Psoas muscle (tissue), 8 donors: ENCODE measurements around the gene CDS2. TPM values are rescaled to one million over a fixed set of nuclear protein-coding genes. Genes with fewer than 3 reads are reported as not detected.

Experiments
- ATAC-seq, 4 donors: fragments of 200-7000 bp; cut with Tn5 transposase; one replicate each; pipeline ENCODE4 v1.9.1; 2020; ENCODE audit warnings: moderate library complexity in 3 of 4, mild to moderate bottlenecking in 2 of 4
- DNase-seq, 2 donors: peaks; one replicate each; pipeline ENCODE4 v3.0.0-alpha.2; 2020
- H3K27ac ChIP-seq: fragments of 200-600 bp; one replicate; pipeline ENCODE4 v1.8.0; 2022
- H3K27me3 ChIP-seq, 3 donors: fragments of 200-600 bp in 1 of 3; one replicate each; pipeline versions ENCODE4 v1.6.1 to v1.8.0; 2013 to 2022; ENCODE audit warnings: low read length in 2 of 3, mild to moderate bottlenecking in 2 of 3, moderate library complexity in 1 of 3; ENCODE audit not compliant: insufficient read depth in 3 of 3
- H3K36me3 ChIP-seq, 2 donors: fragments of 200-600 bp in 1 of 2; one replicate each; pipeline versions ENCODE4 v1.6.1 to v1.8.0; 2013 to 2022; ENCODE audit warnings: low read depth in 1 of 2, mild to moderate bottlenecking in 1 of 2, moderate library complexity in 1 of 2; ENCODE audit not compliant: insufficient read depth in 1 of 2
- H3K4me1 ChIP-seq: fragments of 200-600 bp; one replicate; pipeline ENCODE4 v1.8.0; 2022
- H3K4me3 ChIP-seq: fragments of 200-600 bp; one replicate; pipeline ENCODE4 v1.8.0; 2022; ENCODE audit warnings: mild to moderate bottlenecking
- H3K9me3 ChIP-seq: fragments of 200-600 bp; one replicate; pipeline ENCODE4 v1.8.0; 2022
- WGBS, 3 donors: extraction: QIAGEN DNeasy Blood & Tissue Kit; methylation state at CpG; one replicate each; pipeline versions ENCODE4 v1.1.6 to v1.1.7; 2013; 5-methylcytosine and 5-hydroxymethylcytosine counted together
- intact Hi-C, 2 donors: fragments of 100-400 bp; cut with DNase I; formaldehyde crosslinking; loops; one replicate each; pipeline versions ENCODE4 v1.11.0 to v1.14.2; 2022
- polyA plus RNA-seq, 3 donors: library from polyadenylated mRNA; stranded (reverse); fragments of 200-250 nt; gene quantifications; one replicate each; pipeline ENCODE4 v1.2.3, GENCODE V29; 2013
- total RNA-seq, 4 donors: library from RNA; stranded (reverse); fragmentation: NEBNext Ultra II Directional in 2 of 4; extraction: Animal tissue kit (Norgen Biotek cat#: 25700) in 2 of 4; gene quantifications; one replicate each; pipeline versions ENCODE4 v1.2.1 to v1.2.4, GENCODE V29; 2021 to 2023
- TF ChIP-seq, protein P1 (sequence below): fragments of 200-600 bp; IDR thresholded peaks from one replicate; pipeline ENCODE4 v1.8.0; 2022; ENCODE audit warnings: antibody characterized with exemption
- donor health status: healthy with polysubstance abuse.
- donor health status: DM: no; HTN: no; CAD: no; lungs with moderate emphysema.
- donor health status: Bipolar disorder and iron deficiency.
- donor health status: healthy.
- donor health status: DM: yes; HTN: yes; CAD: no.
- donor health status: DM: no; HTN: no; CAD: no.
- donor health status: DM: no; HTN: no; CAD: no.
- donor health status: DM: yes; HTN: yes; CAD: no.

CDS2 gene
- total and polyA plus RNA-seq, 7 donors = 8.0 to 34.1 (median 19.5) TPM

DNA sequence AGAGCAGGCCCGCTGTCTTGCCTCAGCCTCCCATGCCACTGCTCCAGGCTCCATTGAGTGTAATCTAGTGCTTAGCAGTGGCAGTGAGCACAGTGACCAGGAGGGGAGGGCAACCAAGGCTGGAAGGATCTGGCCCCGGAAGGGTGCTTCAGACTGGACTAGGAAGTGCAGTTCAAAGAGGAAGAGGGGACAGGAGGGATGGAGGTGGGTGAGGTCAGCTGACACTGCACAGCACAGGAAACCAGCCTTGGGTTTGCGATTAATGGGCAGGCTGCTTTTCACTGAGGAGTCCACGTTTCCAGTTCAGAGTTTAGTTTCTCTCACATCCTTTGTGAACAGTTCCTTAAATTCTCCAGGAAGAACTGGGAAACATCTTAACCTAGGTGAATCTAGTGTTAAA lies 46.9 kb downstream of the CDS2 start:
- no peaks in the 10 kb centered on the region for H3K27me3 ChIP-seq
- H3K9me3 ChIP-seq = no peaks in the 10 kb centered on the region
- H3K4me3 ChIP-seq = no peak overlapping the region
- DNase-seq (no peak), ATAC-seq (no peak)
- no peak overlapping the region for H3K27ac ChIP-seq
- TF ChIP-seq, protein P1, sequence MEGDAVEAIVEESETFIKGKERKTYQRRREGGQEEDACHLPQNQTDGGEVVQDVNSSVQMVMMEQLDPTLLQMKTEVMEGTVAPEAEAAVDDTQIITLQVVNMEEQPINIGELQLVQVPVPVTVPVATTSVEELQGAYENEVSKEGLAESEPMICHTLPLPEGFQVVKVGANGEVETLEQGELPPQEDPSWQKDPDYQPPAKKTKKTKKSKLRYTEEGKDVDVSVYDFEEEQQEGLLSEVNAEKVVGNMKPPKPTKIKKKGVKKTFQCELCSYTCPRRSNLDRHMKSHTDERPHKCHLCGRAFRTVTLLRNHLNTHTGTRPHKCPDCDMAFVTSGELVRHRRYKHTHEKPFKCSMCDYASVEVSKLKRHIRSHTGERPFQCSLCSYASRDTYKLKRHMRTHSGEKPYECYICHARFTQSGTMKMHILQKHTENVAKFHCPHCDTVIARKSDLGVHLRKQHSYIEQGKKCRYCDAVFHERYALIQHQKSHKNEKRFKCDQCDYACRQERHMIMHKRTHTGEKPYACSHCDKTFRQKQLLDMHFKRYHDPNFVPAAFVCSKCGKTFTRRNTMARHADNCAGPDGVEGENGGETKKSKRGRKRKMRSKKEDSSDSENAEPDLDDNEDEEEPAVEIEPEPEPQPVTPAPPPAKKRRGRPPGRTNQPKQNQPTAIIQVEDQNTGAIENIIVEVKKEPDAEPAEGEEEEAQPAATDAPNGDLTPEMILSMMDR = no peak
- H3K36me3 ChIP-seq = peaks cover 0 to 45% of the 10 kb centered on the region in 2 donors
- intact Hi-C loops = loop anchor here (5.0 kb wide), 2 partner anchors 46 to 51 kb away; partner anchors contain the start of gene CDS2 (in 1 of the 2)
- peaks cover 53% of the 10 kb centered on the region for H3K4me1 ChIP-seq
- WGBS, 3 donors = 74 to 84% (median 76%) methylated on average over 4 of the region's 4 CpGs

- Histone ChIP-seq H3K27ac (no peak overlapping the region), H3K36me3 (peaks cover 4 to 73% of the 10 kb centered on the region in 2 donors)
These were observed 50.3 kb downstream of the CDS2 start for GRCh38 chr20:5177071-5177470.

DNA sequence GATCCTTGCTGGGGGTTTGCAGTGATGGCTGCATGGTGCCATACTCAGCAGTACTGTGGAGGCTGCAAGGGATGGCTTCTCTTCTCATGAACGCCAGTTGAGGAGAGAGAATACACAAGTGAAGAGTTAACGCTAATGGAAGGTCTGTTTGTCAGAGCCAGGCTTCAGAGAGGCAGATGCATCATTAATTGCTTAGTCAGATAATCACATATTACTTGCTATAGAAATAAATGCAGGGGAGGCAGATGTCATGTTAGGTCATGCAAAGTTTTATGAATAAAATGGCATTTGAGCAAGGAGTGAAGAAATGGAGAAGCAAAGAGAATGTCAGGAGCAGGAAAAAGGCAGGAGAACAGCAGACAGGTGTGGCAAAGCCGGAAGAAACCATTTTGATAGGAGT lies 51.2 kb downstream of the CDS2 start:
- intact Hi-C loops = no loop called here
- ATAC-seq (no peak), DNase-seq (no peak)
- no peak overlapping the region for H3K4me3 ChIP-seq
- H3K9me3 ChIP-seq = no peaks in the 10 kb centered on the region
- peaks cover 4 to 82% of the 10 kb centered on the region in 2 donors for H3K36me3 ChIP-seq
- peaks cover 17% of the 10 kb centered on the region for H3K4me1 ChIP-seq
- WGBS, 3 donors = 82 to 89% (median 84%) methylated on average over 3 of the region's 3 CpGs
- TF ChIP-seq, protein P1 = no peak
- no peaks in the 10 kb centered on the region for H3K27me3 ChIP-seq
- H3K27ac ChIP-seq = no peak overlapping the region

More at GRCh38 chr20:5177071-5177470, 50.3 kb downstream of the CDS2 start:
- DNase-seq (no peak), ATAC-seq (no peak)
- H3K4me3 ChIP-seq = no peak overlapping the region
- 91 to 95% (median 92%) methylated on average over 6 of the region's 6 CpGs for WGBS, 3 donors
- H3K4me1 ChIP-seq = peaks cover 20% of the 10 kb centered on the region
- H3K9me3 ChIP-seq = no peaks in the 10 kb centered on the region
- H3K27me3 ChIP-seq = no peaks in the 10 kb centered on the region
- TF ChIP-seq, protein P1 = no peak
- intact Hi-C loops = no loop called here

DNA sequence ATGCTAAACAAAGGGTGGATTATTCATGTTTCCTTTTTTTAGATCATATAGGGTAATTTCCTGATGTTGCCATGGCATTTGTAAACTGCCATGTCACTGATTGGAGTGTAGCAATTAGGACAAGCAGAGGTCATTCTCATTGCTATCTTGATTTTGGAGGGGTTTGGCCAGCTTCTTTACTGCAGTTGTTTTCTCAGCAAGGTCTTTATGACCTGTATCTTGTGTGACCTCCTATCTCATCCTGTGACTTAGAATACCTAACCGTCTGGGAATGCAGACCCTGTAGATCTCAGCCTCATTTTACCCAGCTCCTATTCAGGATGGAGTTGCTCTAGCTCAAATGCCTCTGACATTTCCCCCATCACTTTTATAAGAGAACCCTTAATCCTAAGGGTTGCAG lies 53.6 kb downstream of the CDS2 start:
- Histone ChIP-seq H3K9me3 (no peaks in the 10 kb centered on the region), H3K36me3 (peaks cover 4 to 85% of the 10 kb centered on the region in 2 donors), H3K27me3 (no peaks in the 10 kb centered on the region), H3K27ac (no peak overlapping the region), H3K4me3 (no peak overlapping the region), H3K4me1 (peaks cover 8% of the 10 kb centered on the region)
- no peak for ATAC-seq
- WGBS, 3 donors = 69 to 84% (median 75%) methylated on average over 1 of the region's 1 CpG
- DNase-seq = no peak
- TF ChIP-seq, protein P1 = no peak
- intact Hi-C loops = no loop called here

DNA sequence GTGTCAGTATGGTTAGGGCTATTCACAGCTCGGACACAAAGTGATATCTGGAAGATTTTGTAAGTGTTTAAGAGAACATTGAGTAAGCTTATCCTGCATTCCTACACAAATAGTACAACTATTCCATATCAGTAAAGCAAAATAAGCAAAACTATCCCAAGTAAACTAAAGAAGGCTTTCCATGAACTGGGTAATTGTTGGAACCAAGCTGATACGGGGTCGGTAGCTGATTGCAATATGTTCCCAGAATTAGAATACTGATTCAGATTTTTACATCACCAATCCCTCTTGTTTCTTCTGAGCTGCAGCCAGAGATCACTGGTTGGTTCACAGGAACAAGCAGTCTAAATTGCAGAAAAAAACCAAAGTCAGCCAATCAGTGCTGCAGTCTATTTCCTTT lies 54.1 kb downstream of the CDS2 start:
- H3K27ac ChIP-seq = no peak overlapping the region
- TF ChIP-seq, protein P1 = no peak
- peaks cover 4 to 85% of the 10 kb centered on the region in 2 donors for H3K36me3 ChIP-seq
- ATAC-seq (no peak), DNase-seq (no peak)
- no peak overlapping the region for H3K4me3 ChIP-seq
- H3K9me3 ChIP-seq = no peaks in the 10 kb centered on the region
- intact Hi-C loops = no loop called here
- H3K4me1 ChIP-seq = peaks cover 6% of the 10 kb centered on the region
- WGBS, 3 donors = 84 to 90% (median 89%) methylated on average over 3 of the region's 3 CpGs
- no peaks in the 10 kb centered on the region for H3K27me3 ChIP-seq
